ENCODE results near the gene ICAM4.

DNA sequence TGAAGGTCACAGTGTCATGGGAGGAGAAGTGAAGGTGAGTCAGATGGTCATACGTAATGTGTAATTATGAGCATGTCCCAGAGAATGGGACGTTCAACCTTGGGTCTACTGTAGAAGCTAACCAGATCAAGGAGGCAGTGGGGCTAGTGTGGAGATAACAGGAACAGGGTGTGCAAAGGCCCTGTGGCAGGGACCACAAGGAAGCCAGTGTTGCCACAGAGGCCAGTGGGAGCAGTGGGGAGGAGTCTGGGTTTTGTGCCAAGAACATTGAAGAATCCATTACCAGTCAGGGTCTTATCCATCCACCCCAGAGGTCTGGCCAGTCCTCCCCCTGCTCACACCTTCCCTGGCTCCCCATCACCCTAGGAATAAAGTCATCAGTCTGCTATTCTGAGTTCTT is 31.4 kb upstream of the ICAM4 start:
- TF ChIP-seq, protein P1, sequence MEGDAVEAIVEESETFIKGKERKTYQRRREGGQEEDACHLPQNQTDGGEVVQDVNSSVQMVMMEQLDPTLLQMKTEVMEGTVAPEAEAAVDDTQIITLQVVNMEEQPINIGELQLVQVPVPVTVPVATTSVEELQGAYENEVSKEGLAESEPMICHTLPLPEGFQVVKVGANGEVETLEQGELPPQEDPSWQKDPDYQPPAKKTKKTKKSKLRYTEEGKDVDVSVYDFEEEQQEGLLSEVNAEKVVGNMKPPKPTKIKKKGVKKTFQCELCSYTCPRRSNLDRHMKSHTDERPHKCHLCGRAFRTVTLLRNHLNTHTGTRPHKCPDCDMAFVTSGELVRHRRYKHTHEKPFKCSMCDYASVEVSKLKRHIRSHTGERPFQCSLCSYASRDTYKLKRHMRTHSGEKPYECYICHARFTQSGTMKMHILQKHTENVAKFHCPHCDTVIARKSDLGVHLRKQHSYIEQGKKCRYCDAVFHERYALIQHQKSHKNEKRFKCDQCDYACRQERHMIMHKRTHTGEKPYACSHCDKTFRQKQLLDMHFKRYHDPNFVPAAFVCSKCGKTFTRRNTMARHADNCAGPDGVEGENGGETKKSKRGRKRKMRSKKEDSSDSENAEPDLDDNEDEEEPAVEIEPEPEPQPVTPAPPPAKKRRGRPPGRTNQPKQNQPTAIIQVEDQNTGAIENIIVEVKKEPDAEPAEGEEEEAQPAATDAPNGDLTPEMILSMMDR (IDR thresholded peaks at IDR 0.05; ENCODE audit: low read depth, low read length): no peak
- TF ChIP-seq EZH2phosphoT487 (IDR thresholded peaks at IDR 0.05; ENCODE audit: low read depth): no peak

Measured in OCI-LY3 (cell line).